ENCODE measurements around the gene CBARP.
A peak's percentile ranks its signal among the peaks of the same experiment; 100 is the strongest.

Gene CBARP

GRCh38 chr19:1265615-1266128 is 27.9 kb upstream of the CBARP start:
- no peak for DNase-seq (ENCODE audit: low read depth)

GRCh38 chr19:1264801-1265614 is 27.2 kb upstream of the CBARP start:
- no peak for DNase-seq (ENCODE audit: low read depth)

- no peak for DNase-seq (ENCODE audit: low read depth)
Observed at GRCh38 chr19:1263188-1263587, 25.4 kb upstream of the CBARP start.

GRCh38 chr19:1262623-1263123 is 24.9 kb upstream of the CBARP start:
- no peak for DNase-seq (ENCODE audit: low read depth)

GRCh38 chr19:1261798-1262622 is 24.2 kb upstream of the CBARP start:
- no peak for DNase-seq (ENCODE audit: low read depth)

- DNase-seq (ENCODE audit: low read depth) = no peak
Observed at GRCh38 chr19:1261538-1261797, 23.7 kb upstream of the CBARP start.

- peak; percentile 98 for DNase-seq (ENCODE audit: low read depth)
Observed at GRCh38 chr19:1260749-1261537, 23.1 kb upstream of the CBARP start.

GRCh38 chr19:1259876-1260748 is 22.3 kb upstream of the CBARP start:
- no peak for DNase-seq (ENCODE audit: low read depth)

GRCh38 chr19:1259206-1259875 is 21.5 kb upstream of the CBARP start:
- DNase-seq (ENCODE audit: low read depth) = no peak

GRCh38 chr19:1258707-1259205 is 21.0 kb upstream of the CBARP start:
- no peak for DNase-seq (ENCODE audit: low read depth)

GRCh38 chr19:1258163-1258492 is 20.3 kb upstream of the CBARP start:
- DNase-seq (ENCODE audit: low read depth) = no peak

GRCh38 chr19:1257475-1258162 is 19.8 kb upstream of the CBARP start:
- no peak for DNase-seq (ENCODE audit: low read depth)

- DNase-seq (ENCODE audit: low read depth) = no peak
Observed at GRCh38 chr19:1256646-1257474, 19.1 kb upstream of the CBARP start.

GRCh38 chr19:1255186-1256161 is 17.7 kb upstream of the CBARP start:
- no peak for DNase-seq (ENCODE audit: low read depth)

GRCh38 chr19:1254530-1255185 is 16.9 kb upstream of the CBARP start:
- no peak for DNase-seq (ENCODE audit: low read depth)

GRCh38 chr19:1254081-1254527 is 16.3 kb upstream of the CBARP start:
- DNase-seq (ENCODE audit: low read depth) = no peak

- no peak for DNase-seq (ENCODE audit: low read depth)
Observed at GRCh38 chr19:1253514-1254080, 15.8 kb upstream of the CBARP start.
